Measurements from ENCODE around the gene BAIAP2L1. TPM values are rescaled to one million over a fixed set of nuclear protein-coding genes. Genes with fewer than 3 reads are reported as not detected.

Gene BAIAP2L1
- total and polyA plus RNA-seq, 7 experiments from 2014 or later, result 0.32 to 2.0 (median 0.56) TPM

GRCh38 chr7:98293265-98293664 lies 107.6 kb downstream of the BAIAP2L1 start:
- no peak overlapping the region for H3K4me3 Mint-ChIP-seq
- no peaks in the 10 kb centered on the region for H3K27me3 Mint-ChIP-seq
- Histone ChIP-seq H3K27me3 (ENCODE audit: control insufficient read depth in 2 of 2, insufficient read depth in 2 of 2, low read length in 2 of 2) (no peaks in the 10 kb centered on the region), H3K4me3 (ENCODE audit: low read length) (no peak overlapping the region), H3K9me3 (ENCODE audit: control insufficient read depth in 2 of 3, low read length in 3 of 3) (no peaks in the 10 kb centered on the region), H3K4me1 (ENCODE audit: control insufficient read depth in 2 of 2, insufficient read depth in 2 of 2, low read length in 2 of 2) (no peaks in the 10 kb centered on the region), H3K27ac (ENCODE audit: low read depth, low read length) (no peak overlapping the region), H3K36me3 (ENCODE audit: control insufficient read depth in 2 of 3, insufficient read depth in 3 of 3, low read length in 3 of 3) (peaks cover 0 to 28% (median 0%) of the 10 kb centered on the region in 3 experiments)
- ChIA-PET CTCF (no interaction called here), POLR2A (no interaction called here)
- intact Hi-C loops (cut with micrococcal nuclease), result no loop called here
- ATAC-seq, result no peak
- H3K4me1 Mint-ChIP-seq, result peaks cover 0 to 4% (median 3%) of the 10 kb centered on the region in 7 donors
- peaks cover 0 to 6% (median 0%) of the 10 kb centered on the region in 5 donors for H3K36me3 Mint-ChIP-seq
- no peak for DNase-seq
- no peak overlapping the region for H3K27ac Mint-ChIP-seq
- H3K9me3 Mint-ChIP-seq, result no peaks in the 10 kb centered on the region

- peaks cover 0 to 36% (median 0%) of the 10 kb centered on the region in 3 experiments for H3K36me3 ChIP-seq (ENCODE audit: control insufficient read depth in 2 of 3, insufficient read depth in 3 of 3, low read length in 3 of 3)
Observed at GRCh38 chr7:98291717-98292116, 109.2 kb downstream of the BAIAP2L1 start.

GRCh38 chr7:98289333-98289875 lies 111.5 kb downstream of the BAIAP2L1 start:
- intact Hi-C loops (cut with micrococcal nuclease), result loop anchor here in 1 of 2 donors (10.0 kb wide), 1 partner anchor 415 kb away; the partner anchor contains the start of gene ASNS
- no peaks in the 10 kb centered on the region for H3K27me3 Mint-ChIP-seq
- DNase-seq, result no peak

More at GRCh38 chr7:98291717-98292116, 109.2 kb downstream of the BAIAP2L1 start:
- no peaks in the 10 kb centered on the region for H3K4me1 ChIP-seq (ENCODE audit: control insufficient read depth in 2 of 2, insufficient read depth in 2 of 2, low read length in 2 of 2)
- no peak overlapping the region for H3K27ac Mint-ChIP-seq
- ATAC-seq (no peak), DNase-seq (no peak)
- no peaks in the 10 kb centered on the region for H3K9me3 Mint-ChIP-seq
- ChIA-PET CTCF (no interaction called here), POLR2A (no interaction called here)
- no peak overlapping the region for H3K4me3 Mint-ChIP-seq
- H3K4me3 ChIP-seq (ENCODE audit: low read length), result no peak overlapping the region
- H3K9me3 ChIP-seq (ENCODE audit: control insufficient read depth in 2 of 3, low read length in 3 of 3), result no peaks in the 10 kb centered on the region
- peaks cover 0 to 6% (median 0%) of the 10 kb centered on the region in 5 donors for H3K36me3 Mint-ChIP-seq
- H3K27ac ChIP-seq (ENCODE audit: low read depth, low read length), result no peak overlapping the region
- H3K27me3 ChIP-seq (ENCODE audit: control insufficient read depth in 2 of 2, insufficient read depth in 2 of 2, low read length in 2 of 2), result no peaks in the 10 kb centered on the region
- no peaks in the 10 kb centered on the region for H3K27me3 Mint-ChIP-seq
- peaks cover 0 to 5% (median 4%) of the 10 kb centered on the region in 7 donors for H3K4me1 Mint-ChIP-seq
- intact Hi-C loops (cut with micrococcal nuclease), result no loop called here

GRCh38 chr7:98288064-98288823 lies 112.6 kb downstream of the BAIAP2L1 start:
- intact Hi-C loops (cut with micrococcal nuclease), result loop anchor here in 1 of 2 donors (10.0 kb wide), 1 partner anchor 413 kb away; the partner anchor contains the start of gene ASNS
- no peak overlapping the region for H3K27ac ChIP-seq (ENCODE audit: low read depth, low read length)
- DNase-seq (no peak), ATAC-seq (no peak)
- H3K27me3 Mint-ChIP-seq, result no peaks in the 10 kb centered on the region
- no peaks in the 10 kb centered on the region for H3K27me3 ChIP-seq (ENCODE audit: control insufficient read depth in 2 of 2, insufficient read depth in 2 of 2, low read length in 2 of 2)
- peak overlapping the region in 1 of 10 donors; percentile 20 for H3K4me3 Mint-ChIP-seq
- H3K4me3 ChIP-seq (ENCODE audit: low read length), result no peak overlapping the region
- no peaks in the 10 kb centered on the region for H3K9me3 Mint-ChIP-seq
- H3K4me1 ChIP-seq (ENCODE audit: control insufficient read depth in 2 of 2, insufficient read depth in 2 of 2, low read length in 2 of 2), result peaks cover 0 to 19% of the 10 kb centered on the region in 2 donors
- peaks cover 0 to 6% (median 0%) of the 10 kb centered on the region in 5 donors for H3K36me3 Mint-ChIP-seq
- peaks cover 6 to 32% (median 27%) of the 10 kb centered on the region in 7 donors for H3K4me1 Mint-ChIP-seq
- no peaks in the 10 kb centered on the region for H3K9me3 ChIP-seq (ENCODE audit: control insufficient read depth in 2 of 3, low read length in 3 of 3)
- H3K27ac Mint-ChIP-seq, result peak overlapping the region in 1 of 9 donors; percentile 9
- POLR2A ChIA-PET, result interaction anchor here (0.7 kb wide), 1 partner anchor 9 kb away, joined by 4 read pairs; no protein-coding TSS in a partner anchor
- peaks cover 0 to 29% (median 0%) of the 10 kb centered on the region in 3 experiments for H3K36me3 ChIP-seq (ENCODE audit: control insufficient read depth in 2 of 3, insufficient read depth in 3 of 3, low read length in 3 of 3)
- CTCF ChIA-PET, result no interaction called here

More at GRCh38 chr7:98289333-98289875, 111.5 kb downstream of the BAIAP2L1 start:
- Histone ChIP-seq H3K36me3 (ENCODE audit: control insufficient read depth in 2 of 3, insufficient read depth in 3 of 3, low read length in 3 of 3) (peaks cover 0 to 36% (median 0%) of the 10 kb centered on the region in 3 experiments), H3K27ac (ENCODE audit: low read depth, low read length) (no peak overlapping the region), H3K4me1 (ENCODE audit: control insufficient read depth in 2 of 2, insufficient read depth in 2 of 2, low read length in 2 of 2) (peaks cover 0 to 9% of the 10 kb centered on the region in 2 donors), H3K4me3 (ENCODE audit: low read length) (no peak overlapping the region), H3K27me3 (ENCODE audit: control insufficient read depth in 2 of 2, insufficient read depth in 2 of 2, low read length in 2 of 2) (no peaks in the 10 kb centered on the region), H3K9me3 (ENCODE audit: control insufficient read depth in 2 of 3, low read length in 3 of 3) (no peaks in the 10 kb centered on the region)
- peaks cover 3 to 21% (median 17%) of the 10 kb centered on the region in 7 donors for H3K4me1 Mint-ChIP-seq
- no peak for ATAC-seq
- CTCF ChIA-PET, result no interaction called here
- peaks cover 0 to 6% (median 0%) of the 10 kb centered on the region in 5 donors for H3K36me3 Mint-ChIP-seq
- H3K27ac Mint-ChIP-seq, result no peak overlapping the region
- POLR2A ChIA-PET, result no interaction called here
- no peaks in the 10 kb centered on the region for H3K9me3 Mint-ChIP-seq
- H3K4me3 Mint-ChIP-seq, result no peak overlapping the region

- Histone ChIP-seq H3K27me3 (ENCODE audit: control insufficient read depth in 2 of 2, insufficient read depth in 2 of 2, low read length in 2 of 2) (no peaks in the 10 kb centered on the region), H3K27ac (ENCODE audit: low read depth, low read length) (no peak overlapping the region), H3K36me3 (ENCODE audit: control insufficient read depth in 2 of 3, insufficient read depth in 3 of 3, low read length in 3 of 3) (peaks cover 0 to 25% (median 0%) of the 10 kb centered on the region in 3 experiments), H3K9me3 (ENCODE audit: control insufficient read depth in 2 of 3, low read length in 3 of 3) (no peaks in the 10 kb centered on the region), H3K4me1 (ENCODE audit: control insufficient read depth in 2 of 2, insufficient read depth in 2 of 2, low read length in 2 of 2) (peaks cover under 1 to 26% of the 10 kb centered on the region in 2 donors), H3K4me3 (ENCODE audit: low read length) (no peak overlapping the region)
- no peak overlapping the region for H3K4me3 Mint-ChIP-seq
- no peaks in the 10 kb centered on the region for H3K27me3 Mint-ChIP-seq
- H3K27ac Mint-ChIP-seq, result no peak overlapping the region
- intact Hi-C loops (cut with micrococcal nuclease), result loop anchor here in 1 of 2 donors (10.0 kb wide), 1 partner anchor 413 kb away; the partner anchor contains the start of gene ASNS
- ChIA-PET POLR2A (no interaction called here), CTCF (no interaction called here)
- ATAC-seq (no peak), DNase-seq (no peak)
- H3K9me3 Mint-ChIP-seq, result no peaks in the 10 kb centered on the region
- peaks cover 13 to 39% (median 34%) of the 10 kb centered on the region in 7 donors for H3K4me1 Mint-ChIP-seq
- H3K36me3 Mint-ChIP-seq, result peaks cover 0 to 7% (median 0%) of the 10 kb centered on the region in 5 donors
Observed at GRCh38 chr7:98287486-98287959, 113.4 kb downstream of the BAIAP2L1 start.

GRCh38 chr7:98286701-98287485 lies 114.0 kb downstream of the BAIAP2L1 start:
- peaks cover 17 to 41% (median 35%) of the 10 kb centered on the region in 7 donors for H3K4me1 Mint-ChIP-seq
- H3K4me1 ChIP-seq (ENCODE audit: control insufficient read depth in 2 of 2, insufficient read depth in 2 of 2, low read length in 2 of 2), result peaks cover 5 to 30% of the 10 kb centered on the region in 2 donors
- H3K4me3 ChIP-seq (ENCODE audit: low read length), result no peak overlapping the region
- ChIA-PET CTCF (no interaction called here), POLR2A (no interaction called here)
- H3K27ac Mint-ChIP-seq, result peak overlapping the region in 3 of 9 donors; percentile 17 to 52 (median 36)
- intact Hi-C loops (cut with micrococcal nuclease), result loop anchor here in 1 of 2 donors (10.0 kb wide), 1 partner anchor 412 kb away; the partner anchor contains the start of gene ASNS
- no peak overlapping the region for H3K27ac ChIP-seq (ENCODE audit: low read depth, low read length)
- H3K36me3 ChIP-seq (ENCODE audit: control insufficient read depth in 2 of 3, insufficient read depth in 3 of 3, low read length in 3 of 3), result peaks cover 0 to 18% (median 0%) of the 10 kb centered on the region in 3 experiments
- H3K27me3 ChIP-seq (ENCODE audit: control insufficient read depth in 2 of 2, insufficient read depth in 2 of 2, low read length in 2 of 2), result no peaks in the 10 kb centered on the region
- H3K27me3 Mint-ChIP-seq, result no peaks in the 10 kb centered on the region
- ATAC-seq, result no peak
- peaks cover 0 to 6% (median 0%) of the 10 kb centered on the region in 5 donors for H3K36me3 Mint-ChIP-seq
- H3K4me3 Mint-ChIP-seq, result peak overlapping the region in 3 of 10 donors; percentile 12 to 38 (median 29)
- no peak for DNase-seq
- H3K9me3 ChIP-seq (ENCODE audit: control insufficient read depth in 2 of 3, low read length in 3 of 3), result no peaks in the 10 kb centered on the region
- no peaks in the 10 kb centered on the region for H3K9me3 Mint-ChIP-seq

Measured in naive thymus-derived CD4-positive, alpha-beta T cell (primary cell).